Ishikawa (cell line): ENCODE data around the gene CFAP73.

Source experiments
- CEBPB ChIP-seq: IDR thresholded peaks from 2 replicates; pipeline ENCODE4 v1.6.1; 2012
- CREB1 ChIP-seq: IDR thresholded peaks from 2 replicates; pipeline ENCODE4 v1.6.1; 2012; ENCODE audit warnings: low read depth
- EGR1 ChIP-seq: IDR thresholded peaks from 2 replicates; pipeline ENCODE4 v1.6.1; 2012
- EP300 ChIP-seq: IDR thresholded peaks from 2 replicates; pipeline ENCODE4 v1.6.1; 2012; ENCODE audit warnings: borderline replicate concordance
- FOXM1 ChIP-seq: IDR thresholded peaks from 2 replicates; pipeline ENCODE4 v1.6.1; 2012; ENCODE audit warnings: low read depth, borderline replicate concordance
- NFIC ChIP-seq: IDR thresholded peaks from 2 replicates; pipeline ENCODE4 v1.6.1; 2012
- RAD21 ChIP-seq: IDR thresholded peaks from 2 replicates; pipeline ENCODE4 v1.6.1; 2012; ENCODE audit warnings: low read depth
- TAF1 ChIP-seq: IDR thresholded peaks from 2 replicates; pipeline ENCODE4 v1.6.1; 2012; ENCODE audit warnings: low read depth, mild to moderate bottlenecking
- TCF12 ChIP-seq: IDR thresholded peaks from 2 replicates; pipeline ENCODE4 v1.6.1; 2012; ENCODE audit warnings: low read depth
- TEAD4 ChIP-seq: IDR thresholded peaks from 2 replicates; pipeline ENCODE4 v1.6.1; 2012
- YY1 ChIP-seq: IDR thresholded peaks from 2 replicates; pipeline ENCODE4 v1.6.1; 2012; ENCODE audit warnings: low read depth
- ZBTB7A ChIP-seq: IDR thresholded peaks from 2 replicates; pipeline ENCODE4 v1.6.1; 2012; ENCODE audit warnings: low read depth
- TF ChIP-seq, protein P1 (sequence below): IDR thresholded peaks from 2 replicates; pipeline ENCODE4 v1.6.1; 2012
- TF ChIP-seq, protein P2 (sequence below): IDR thresholded peaks from 2 replicates; pipeline ENCODE4 v1.6.1; 2012; ENCODE audit warnings: low read depth, mild to moderate bottlenecking
- TF ChIP-seq, protein P3 (sequence below): IDR thresholded peaks from 2 replicates; pipeline ENCODE4 v1.6.1; 2012

The CFAP73 gene

DNA sequence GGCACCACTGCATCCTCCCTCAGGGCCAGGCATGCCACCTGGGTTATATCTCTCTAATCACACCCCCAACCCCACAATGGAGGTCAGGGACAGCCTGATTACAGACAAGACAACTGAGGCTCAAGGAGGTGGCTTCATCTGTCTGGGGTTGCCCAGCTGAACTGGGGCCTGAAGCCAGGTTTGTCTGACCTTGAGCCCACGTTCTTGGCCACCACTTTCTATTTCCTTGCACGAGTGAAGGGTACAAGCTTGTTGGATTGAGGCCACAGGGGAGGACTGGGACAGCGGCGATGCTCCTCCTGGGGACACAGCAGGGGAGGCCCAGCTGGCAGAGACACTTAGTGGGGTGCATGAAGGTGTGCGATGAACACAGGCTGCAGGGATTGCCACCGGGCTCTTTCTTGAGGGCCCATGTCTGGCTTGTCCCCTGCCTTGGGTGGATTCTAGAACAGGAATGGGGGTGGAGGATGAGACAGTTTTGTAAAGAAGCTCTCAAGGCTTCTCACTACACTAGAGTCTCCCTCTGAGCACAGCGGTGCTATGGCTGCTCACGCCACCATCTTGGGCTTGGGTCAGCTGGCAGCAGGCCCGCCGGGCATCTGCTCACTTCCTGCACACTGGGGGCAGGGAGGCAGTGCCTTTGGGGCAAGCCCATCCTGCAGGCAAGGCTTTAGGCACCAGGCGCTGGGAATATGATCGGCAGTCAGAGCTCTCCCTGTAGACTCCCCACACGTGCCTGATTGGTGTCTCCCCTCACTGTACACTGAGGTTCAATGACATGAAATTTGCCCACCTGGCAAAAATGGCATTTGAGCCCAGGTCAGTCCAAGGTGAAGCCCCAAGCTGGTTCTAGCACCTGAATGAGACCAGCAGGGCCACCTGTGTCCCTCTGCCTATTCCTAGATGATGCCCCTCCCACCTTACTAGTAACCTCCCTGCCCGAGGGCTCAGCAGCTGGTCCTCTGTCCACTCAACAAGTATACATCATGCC lies 52.0 kb downstream of the CFAP73 start:
- no peak for TF ChIP-seq FOXM1
- no peak for TF ChIP-seq NFIC
- TF ChIP-seq TCF12 = no peak
- no peak for TF ChIP-seq ZBTB7A
- no peak for TF ChIP-seq CEBPB
- TF ChIP-seq CREB1 = no peak
- TF ChIP-seq, protein P1, sequence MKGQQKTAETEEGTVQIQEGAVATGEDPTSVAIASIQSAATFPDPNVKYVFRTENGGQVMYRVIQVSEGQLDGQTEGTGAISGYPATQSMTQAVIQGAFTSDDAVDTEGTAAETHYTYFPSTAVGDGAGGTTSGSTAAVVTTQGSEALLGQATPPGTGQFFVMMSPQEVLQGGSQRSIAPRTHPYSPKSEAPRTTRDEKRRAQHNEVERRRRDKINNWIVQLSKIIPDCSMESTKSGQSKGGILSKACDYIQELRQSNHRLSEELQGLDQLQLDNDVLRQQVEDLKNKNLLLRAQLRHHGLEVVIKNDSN = no peak
- no peak for TF ChIP-seq YY1
- no peak for TF ChIP-seq EGR1
- no peak for TF ChIP-seq TAF1
- TF ChIP-seq EP300 = no peak
- TF ChIP-seq, protein P2, sequence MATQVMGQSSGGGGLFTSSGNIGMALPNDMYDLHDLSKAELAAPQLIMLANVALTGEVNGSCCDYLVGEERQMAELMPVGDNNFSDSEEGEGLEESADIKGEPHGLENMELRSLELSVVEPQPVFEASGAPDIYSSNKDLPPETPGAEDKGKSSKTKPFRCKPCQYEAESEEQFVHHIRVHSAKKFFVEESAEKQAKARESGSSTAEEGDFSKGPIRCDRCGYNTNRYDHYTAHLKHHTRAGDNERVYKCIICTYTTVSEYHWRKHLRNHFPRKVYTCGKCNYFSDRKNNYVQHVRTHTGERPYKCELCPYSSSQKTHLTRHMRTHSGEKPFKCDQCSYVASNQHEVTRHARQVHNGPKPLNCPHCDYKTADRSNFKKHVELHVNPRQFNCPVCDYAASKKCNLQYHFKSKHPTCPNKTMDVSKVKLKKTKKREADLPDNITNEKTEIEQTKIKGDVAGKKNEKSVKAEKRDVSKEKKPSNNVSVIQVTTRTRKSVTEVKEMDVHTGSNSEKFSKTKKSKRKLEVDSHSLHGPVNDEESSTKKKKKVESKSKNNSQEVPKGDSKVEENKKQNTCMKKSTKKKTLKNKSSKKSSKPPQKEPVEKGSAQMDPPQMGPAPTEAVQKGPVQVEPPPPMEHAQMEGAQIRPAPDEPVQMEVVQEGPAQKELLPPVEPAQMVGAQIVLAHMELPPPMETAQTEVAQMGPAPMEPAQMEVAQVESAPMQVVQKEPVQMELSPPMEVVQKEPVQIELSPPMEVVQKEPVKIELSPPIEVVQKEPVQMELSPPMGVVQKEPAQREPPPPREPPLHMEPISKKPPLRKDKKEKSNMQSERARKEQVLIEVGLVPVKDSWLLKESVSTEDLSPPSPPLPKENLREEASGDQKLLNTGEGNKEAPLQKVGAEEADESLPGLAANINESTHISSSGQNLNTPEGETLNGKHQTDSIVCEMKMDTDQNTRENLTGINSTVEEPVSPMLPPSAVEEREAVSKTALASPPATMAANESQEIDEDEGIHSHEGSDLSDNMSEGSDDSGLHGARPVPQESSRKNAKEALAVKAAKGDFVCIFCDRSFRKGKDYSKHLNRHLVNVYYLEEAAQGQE = no peak
- TF ChIP-seq TEAD4 = no peak
- no peak for TF ChIP-seq RAD21
- TF ChIP-seq, protein P3, sequence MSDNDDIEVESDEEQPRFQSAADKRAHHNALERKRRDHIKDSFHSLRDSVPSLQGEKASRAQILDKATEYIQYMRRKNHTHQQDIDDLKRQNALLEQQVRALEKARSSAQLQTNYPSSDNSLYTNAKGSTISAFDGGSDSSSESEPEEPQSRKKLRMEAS = no peak

DNA sequence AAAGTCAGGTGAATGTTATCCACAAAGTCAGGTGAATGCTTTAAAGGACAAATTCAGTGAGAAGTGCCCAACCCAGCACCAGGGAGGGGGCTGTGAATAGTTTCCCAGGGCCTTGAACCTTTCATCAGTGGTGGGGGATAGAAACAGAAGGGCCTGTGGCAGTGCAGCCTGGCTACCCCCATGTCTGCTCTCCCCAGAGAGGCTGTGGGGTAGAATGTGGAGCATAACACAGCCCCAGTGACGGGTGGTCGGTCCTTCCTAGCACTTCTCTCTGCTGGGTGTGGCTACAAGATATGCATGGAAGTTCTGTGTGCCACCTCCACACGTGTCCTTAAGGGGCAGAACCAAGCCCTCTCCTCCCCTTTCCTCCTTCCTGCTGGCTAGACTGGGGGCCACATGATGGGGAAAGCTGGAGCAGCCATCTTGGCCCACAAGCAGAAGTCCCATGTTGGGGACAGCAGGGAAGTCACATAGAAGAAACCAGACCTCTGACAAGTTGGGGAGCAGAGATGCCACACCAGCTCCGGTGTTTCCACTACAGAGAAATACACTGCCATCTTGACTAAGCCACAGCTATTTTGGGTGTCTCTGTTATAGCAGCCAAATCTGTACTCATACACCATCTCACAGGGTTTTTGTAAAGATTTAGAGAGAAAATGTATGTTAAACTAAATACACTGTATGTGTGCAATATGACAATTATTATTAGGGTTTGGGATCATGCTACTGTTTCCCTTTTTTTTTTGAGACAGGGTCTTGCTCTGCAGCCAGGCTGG lies 53.0 kb downstream of the CFAP73 start:
- TF ChIP-seq, protein P1 = no peak
- TF ChIP-seq EGR1 (no peak), YY1 (no peak), ZBTB7A (no peak), TEAD4 (no peak), TCF12 (no peak)

DNA sequence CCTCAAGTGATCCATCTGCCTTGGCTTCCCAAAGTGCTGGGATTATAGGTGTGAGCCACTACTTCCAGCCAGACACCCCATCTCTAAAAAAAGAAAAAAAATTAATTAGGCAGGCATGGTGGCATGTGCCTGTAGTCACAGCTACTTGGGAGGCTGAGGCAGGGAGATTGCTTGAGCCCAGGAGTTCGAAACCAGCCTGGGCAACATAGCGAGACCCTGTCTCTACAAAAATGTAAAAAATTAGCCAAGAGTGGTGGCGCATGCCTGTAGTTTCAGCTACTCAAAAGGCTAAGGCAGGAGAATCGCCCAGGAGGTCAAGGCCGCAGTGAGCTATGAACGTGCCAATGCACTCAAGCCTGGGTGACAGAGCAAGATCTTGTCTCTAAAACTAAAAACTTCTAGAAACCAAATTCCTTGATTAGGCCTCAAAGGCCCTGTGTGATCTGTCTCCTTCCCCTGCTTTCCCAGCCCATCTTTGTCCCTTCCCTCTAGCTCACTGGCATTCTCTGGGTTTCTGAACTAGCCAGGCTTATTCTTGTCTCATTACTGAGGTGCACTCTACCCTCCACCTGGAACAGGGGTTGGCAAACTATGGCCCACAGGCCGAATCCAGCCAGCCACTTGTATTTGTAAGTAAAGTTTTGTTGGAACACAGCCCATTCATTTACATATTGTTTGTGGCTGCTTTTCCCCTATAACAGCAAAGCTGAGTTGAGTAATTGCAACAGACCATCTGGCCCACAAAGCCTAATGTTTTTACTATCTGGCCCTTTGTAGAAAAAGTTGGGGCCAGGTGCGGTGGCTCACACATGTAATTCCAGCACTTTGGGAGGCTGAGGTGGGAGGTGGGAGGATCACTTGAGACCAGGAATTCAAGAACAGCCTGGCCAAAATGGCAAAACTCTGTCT lies 54.6 kb downstream of the CFAP73 start:
- TF ChIP-seq, protein P1 = 0 out of 2 replicates have a peak, but pooled peaks have one; percentile 2
- TF ChIP-seq CEBPB = 0 out of 2 replicates have a peak, but pooled peaks have one; percentile 10
- TF ChIP-seq TEAD4 = no peak
- TF ChIP-seq TAF1 = no peak

DNA sequence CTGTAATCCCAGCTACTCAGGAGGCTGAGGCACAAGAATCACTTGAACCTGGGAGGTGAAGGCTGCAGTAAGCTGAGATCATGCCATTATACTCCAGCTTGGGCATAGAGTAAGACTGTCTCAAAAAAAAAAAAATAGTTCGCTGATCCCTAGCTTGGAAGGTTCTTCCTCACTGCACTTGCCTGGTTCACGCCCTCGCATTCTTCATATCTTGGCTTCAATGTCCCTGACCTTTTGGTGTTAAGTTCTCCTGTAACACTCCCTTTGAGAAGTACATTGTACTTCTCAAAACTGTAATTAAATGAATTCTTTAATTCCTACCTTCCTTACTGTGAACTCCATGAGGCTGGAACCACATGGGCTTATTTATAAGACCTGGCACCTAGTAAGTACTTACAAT lies 55.3 kb downstream of the CFAP73 start:
- TF ChIP-seq EP300 = peak; percentile 81
- peak; percentile 83 for TF ChIP-seq NFIC
- peak; percentile 74 for TF ChIP-seq EGR1
- peak; percentile 60; the same call in 1 of the 2 replicates for TF ChIP-seq FOXM1
- TF ChIP-seq TCF12 = peak; percentile 78
- TF ChIP-seq, protein P1 = no peak; the same call in 1 of the 2 replicates
- TF ChIP-seq, protein P3 = peak; percentile 64
- peak; percentile 88 for TF ChIP-seq TEAD4
- no peak for TF ChIP-seq YY1

DNA sequence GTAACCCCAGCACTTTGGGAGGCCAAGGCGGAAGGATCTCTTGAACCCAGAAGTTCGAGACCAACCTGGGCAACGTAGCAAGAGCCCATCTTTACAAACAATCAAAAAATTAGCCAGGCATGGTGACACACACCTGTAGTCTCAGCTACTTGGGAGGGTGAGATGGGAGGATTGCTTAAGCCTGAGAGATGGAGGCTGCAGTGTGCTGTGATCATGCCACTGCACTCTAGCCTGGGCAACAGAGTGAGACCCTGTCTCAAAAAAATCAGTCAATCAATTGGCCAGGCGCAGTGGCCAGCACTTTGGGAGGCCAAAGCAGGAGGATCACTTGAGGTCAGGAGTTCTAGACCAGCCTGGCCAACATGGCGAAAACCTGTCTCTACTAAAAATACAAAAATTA lies 57.3 kb downstream of the CFAP73 start:
- 0 out of 2 replicates have a peak, but pooled peaks have one; percentile 6 for TF ChIP-seq YY1

DNA sequence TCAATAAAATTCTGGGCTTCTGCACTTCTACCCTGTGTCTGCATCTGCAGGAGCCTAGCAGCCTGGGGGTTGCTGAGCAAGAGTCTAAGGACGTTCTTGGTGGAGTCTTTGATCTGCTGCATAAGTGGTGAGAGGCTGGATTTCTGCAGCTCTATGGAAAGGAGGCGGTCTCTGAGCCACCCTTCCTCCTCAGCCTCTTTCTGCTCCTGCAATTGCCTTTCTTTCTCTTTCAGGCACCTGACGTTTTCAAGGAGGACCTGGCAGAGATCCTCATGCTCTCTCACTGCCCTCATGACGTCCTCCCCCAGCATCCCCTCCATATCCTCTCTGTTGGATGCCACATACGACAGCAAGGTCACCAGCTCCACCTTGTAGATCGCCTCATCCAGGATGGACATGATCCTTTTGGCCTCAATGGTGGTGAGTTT lies 58.1 kb downstream of the CFAP73 start:
- TF ChIP-seq TEAD4 (no peak), RAD21 (no peak), YY1 (no peak), TCF12 (no peak), ZBTB7A (no peak), CREB1 (no peak), EGR1 (no peak), CEBPB (no peak), FOXM1 (no peak), TAF1 (no peak), NFIC (no peak), EP300 (no peak)
- TF ChIP-seq, protein P2 = no peak
- TF ChIP-seq, protein P3 = no peak
- TF ChIP-seq, protein P1 = no peak
